ENCODE results near the gene TRPT1.

The TRPT1 gene

GRCh38 chr11:64210301-64211020 lies 15.5 kb downstream of the TRPT1 start:
- Histone ChIP-seq H4K20me1 (ENCODE audit: control insufficient read depth, insufficient read depth, low read depth, low read length) (no peaks in the 10 kb centered on the region; the same call in 1 of the 2 replicates), H3K36me3 (ENCODE audit: control insufficient read depth, low read length) (peaks cover 82% of the 10 kb centered on the region), H3K9me3 (ENCODE audit: control insufficient read depth, insufficient read depth, low read length) (no peaks in the 10 kb centered on the region), H3K9me2 (replicated peaks; ENCODE audit: control insufficient read depth, low read length) (no peaks in the 10 kb centered on the region), H3K79me2 (ENCODE audit: control insufficient read depth, low read length) (peaks cover 47% of the 10 kb centered on the region), H3K4me2 (ENCODE audit: low read length) (peak overlapping the region; percentile 14; the same call in 1 of the 2 replicates), H3K27me3 (ENCODE audit: control insufficient read depth, low read length) (no peaks in the 10 kb centered on the region), H3K27ac (ENCODE audit: low read depth, low read length) (no peak overlapping the region), H3K4me1 (ENCODE audit: control insufficient read depth, low read length) (peaks cover 97% of the 10 kb centered on the region), H3K4me3 (ENCODE audit: low read length) (no peak overlapping the region), H3F3A (ENCODE audit: control insufficient read depth, insufficient read depth) (peaks cover 29% of the 10 kb centered on the region)
- TF ChIP-seq EZH2phosphoT487 (IDR thresholded peaks at IDR 0.05; ENCODE audit: borderline replicate concordance, low read length) (no peak), CTCF (IDR thresholded peaks at IDR 0.05; ENCODE audit: low read depth, low read length, poor library complexity, severe bottlenecking) (no peak)

GRCh38 chr11:64209563-64209843 lies 16.5 kb downstream of the TRPT1 start:
- Histone ChIP-seq H3K4me1 (ENCODE audit: control insufficient read depth, low read length) (peaks cover 97% of the 10 kb centered on the region), H3F3A (ENCODE audit: control insufficient read depth, insufficient read depth) (peaks cover 28% of the 10 kb centered on the region), H3K27ac (ENCODE audit: low read depth, low read length) (no peak overlapping the region), H3K27me3 (ENCODE audit: control insufficient read depth, low read length) (no peaks in the 10 kb centered on the region), H4K20me1 (ENCODE audit: control insufficient read depth, insufficient read depth, low read depth, low read length) (no peaks in the 10 kb centered on the region; the same call in 1 of the 2 replicates), H3K9me3 (ENCODE audit: control insufficient read depth, insufficient read depth, low read length) (no peaks in the 10 kb centered on the region), H3K79me2 (ENCODE audit: control insufficient read depth, low read length) (peaks cover 47% of the 10 kb centered on the region), H3K36me3 (ENCODE audit: control insufficient read depth, low read length) (peaks cover 80% of the 10 kb centered on the region), H3K9me2 (replicated peaks; ENCODE audit: control insufficient read depth, low read length) (no peaks in the 10 kb centered on the region), H3K4me3 (ENCODE audit: low read length) (no peak overlapping the region), H3K4me2 (ENCODE audit: low read length) (peak overlapping the region; percentile 77; the same call in 1 of the 2 replicates)
- TF ChIP-seq EZH2phosphoT487 (IDR thresholded peaks at IDR 0.05; ENCODE audit: borderline replicate concordance, low read length) = no peak
- no peak for TF ChIP-seq CTCF (IDR thresholded peaks at IDR 0.05; ENCODE audit: low read depth, low read length, poor library complexity, severe bottlenecking)

GRCh38 chr11:64208796-64209562 lies 17.0 kb downstream of the TRPT1 start:
- no peaks in the 10 kb centered on the region; the same call in 1 of the 2 replicates for H4K20me1 ChIP-seq (ENCODE audit: control insufficient read depth, insufficient read depth, low read depth, low read length)
- H3K79me2 ChIP-seq (ENCODE audit: control insufficient read depth, low read length) = peaks cover 47% of the 10 kb centered on the region
- H3F3A ChIP-seq (ENCODE audit: control insufficient read depth, insufficient read depth) = peaks cover 30% of the 10 kb centered on the region
- no peaks in the 10 kb centered on the region for H3K27me3 ChIP-seq (ENCODE audit: control insufficient read depth, low read length)
- H3K4me2 ChIP-seq (ENCODE audit: low read length) = peak overlapping the region; percentile 77
- H3K27ac ChIP-seq (ENCODE audit: low read depth, low read length) = peak overlapping the region; percentile 95
- TF ChIP-seq EZH2phosphoT487 (IDR thresholded peaks at IDR 0.05; ENCODE audit: borderline replicate concordance, low read length) (no peak), CTCF (IDR thresholded peaks at IDR 0.05; ENCODE audit: low read depth, low read length, poor library complexity, severe bottlenecking) (no peak)
- H3K4me3 ChIP-seq (ENCODE audit: low read length) = peak overlapping the region; percentile 84; the same call in 1 of the 2 replicates
- no peaks in the 10 kb centered on the region for H3K9me2 ChIP-seq (replicated peaks; ENCODE audit: control insufficient read depth, low read length)
- H3K36me3 ChIP-seq (ENCODE audit: control insufficient read depth, low read length) = peaks cover 81% of the 10 kb centered on the region
- H3K4me1 ChIP-seq (ENCODE audit: control insufficient read depth, low read length) = peaks cover 97% of the 10 kb centered on the region
- no peaks in the 10 kb centered on the region for H3K9me3 ChIP-seq (ENCODE audit: control insufficient read depth, insufficient read depth, low read length)
